ENCODE data around the gene ZSCAN5A.
"Not testable (repeated sequence)": the region's sequence is repeated elsewhere in the genome, so short reads cannot be mapped to it uniquely, and the experiment has no call there.

The ZSCAN5A gene

DNA sequence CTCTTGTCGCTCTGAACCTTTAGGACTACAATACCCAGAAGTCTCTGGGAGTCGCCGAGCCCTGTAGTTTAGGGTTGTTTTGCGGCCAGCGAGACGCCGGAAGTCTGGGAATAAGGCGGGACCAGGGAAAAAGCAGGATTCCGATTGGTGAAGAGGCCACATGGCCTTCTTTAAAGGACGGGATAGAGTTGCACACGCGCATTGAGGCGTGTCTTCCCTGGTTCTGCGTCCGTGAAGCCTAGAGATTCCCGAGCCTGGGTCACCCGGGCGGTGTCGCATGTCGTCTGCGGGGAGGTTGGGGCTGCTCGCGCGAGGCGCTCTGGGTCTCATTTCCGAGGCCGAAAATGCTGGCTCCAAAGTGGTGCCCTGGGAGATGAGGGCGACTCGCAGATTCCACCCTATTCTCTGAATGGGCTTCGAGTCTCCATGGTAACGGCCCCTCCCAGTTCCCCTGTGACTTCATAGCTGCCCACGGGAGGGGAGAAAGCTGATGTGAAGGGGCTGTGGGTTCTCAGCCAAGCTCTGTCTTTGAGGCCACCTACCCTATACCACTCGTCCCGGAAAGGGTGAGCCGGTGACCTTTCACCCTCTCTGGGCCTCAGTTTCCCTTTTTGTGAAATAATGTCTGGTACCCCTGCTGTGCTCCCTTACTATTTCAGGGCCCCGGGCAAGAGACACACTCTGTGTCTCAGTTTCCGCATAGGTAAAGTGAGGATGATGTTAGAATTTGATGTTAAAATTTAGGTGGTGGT, 614 bp upstream of the ZSCAN5A start:
- in situ Hi-C loops (cut with MboI; ENCODE audit: low sequenced_read_pairs) = no loop called here

DNA sequence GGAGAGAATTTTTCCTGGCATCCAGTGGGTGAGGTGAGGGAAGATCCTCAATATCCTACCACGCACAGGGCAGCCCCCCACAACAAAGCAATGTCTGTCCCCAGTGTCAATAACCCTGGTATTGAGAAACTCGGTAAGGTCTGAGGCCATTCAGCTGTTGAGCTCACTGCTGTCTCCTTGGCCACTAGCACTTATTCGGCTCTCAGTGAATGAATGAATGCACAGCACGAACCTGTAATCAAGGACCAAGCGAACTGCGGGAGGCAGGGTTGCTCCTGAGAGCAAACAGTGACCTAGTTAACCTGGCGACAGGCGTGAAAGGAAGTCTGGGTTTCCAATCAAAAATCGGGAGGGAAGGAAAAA, 640 bp downstream of the ZSCAN5A start:
- in situ Hi-C loops (cut with MboI; ENCODE audit: low sequenced_read_pairs) = no loop called here

DNA sequence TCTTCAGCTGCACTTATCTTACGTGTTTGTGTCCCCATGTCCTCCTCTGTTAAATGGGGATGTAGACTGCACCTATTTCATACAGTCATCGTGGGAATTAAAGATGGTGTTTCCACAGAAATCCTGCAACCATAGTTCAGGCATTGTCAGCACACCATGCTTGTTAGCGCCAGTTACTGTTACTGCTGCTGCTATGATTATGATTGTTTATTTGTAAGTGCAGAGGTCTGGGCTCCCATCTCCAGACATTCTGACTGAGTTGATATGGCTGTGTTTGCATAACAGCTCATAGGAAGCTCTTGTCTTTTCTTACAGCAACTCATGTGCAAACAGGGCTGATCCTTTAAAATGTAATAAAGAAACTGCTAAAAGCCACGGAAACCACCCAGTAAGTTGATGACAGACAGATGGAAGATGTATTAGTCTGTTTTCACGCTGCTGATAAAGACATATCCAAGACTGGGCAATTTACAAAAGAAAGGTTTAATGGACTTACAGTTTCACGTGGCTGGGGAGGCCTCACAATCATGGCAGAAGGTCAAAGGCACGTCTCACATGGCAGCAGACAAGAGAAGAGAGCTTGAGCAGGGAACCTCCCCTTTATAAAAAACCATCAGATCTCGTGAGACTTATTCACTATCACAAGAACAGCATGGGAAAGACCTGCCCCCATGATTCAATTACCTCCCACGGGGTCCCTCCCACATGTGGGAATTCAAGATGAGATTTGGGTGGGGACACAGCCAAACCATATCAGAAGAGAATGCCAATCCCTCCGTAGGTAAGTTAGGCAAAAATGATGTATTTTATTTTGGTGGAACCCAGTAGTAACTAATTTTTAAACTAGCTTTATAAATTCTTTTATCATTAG, 1.6 kb downstream of the ZSCAN5A start:
- in situ Hi-C loops (cut with MboI; ENCODE audit: low sequenced_read_pairs) = no loop called here

DNA sequence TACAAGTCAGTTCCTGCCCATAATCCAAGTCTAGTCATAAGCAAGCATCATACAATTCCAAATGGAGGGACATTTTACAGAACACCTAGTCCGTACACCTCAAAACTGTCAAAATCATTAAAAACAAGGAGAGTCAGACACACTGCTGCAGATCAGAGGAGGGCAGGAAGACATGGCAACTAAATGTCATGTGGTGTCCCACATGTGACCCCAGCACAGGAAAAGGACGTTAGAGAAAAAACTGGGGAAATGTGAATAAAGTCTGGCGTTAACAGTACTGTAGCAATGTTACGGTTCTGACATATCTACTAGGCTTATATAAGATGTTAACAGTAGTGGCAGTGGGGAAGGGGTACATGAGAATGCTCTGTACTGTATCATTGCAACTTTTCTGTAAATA, 2.3 kb downstream of the ZSCAN5A start:
- in situ Hi-C loops (cut with MboI; ENCODE audit: low sequenced_read_pairs) = no loop called here

DNA sequence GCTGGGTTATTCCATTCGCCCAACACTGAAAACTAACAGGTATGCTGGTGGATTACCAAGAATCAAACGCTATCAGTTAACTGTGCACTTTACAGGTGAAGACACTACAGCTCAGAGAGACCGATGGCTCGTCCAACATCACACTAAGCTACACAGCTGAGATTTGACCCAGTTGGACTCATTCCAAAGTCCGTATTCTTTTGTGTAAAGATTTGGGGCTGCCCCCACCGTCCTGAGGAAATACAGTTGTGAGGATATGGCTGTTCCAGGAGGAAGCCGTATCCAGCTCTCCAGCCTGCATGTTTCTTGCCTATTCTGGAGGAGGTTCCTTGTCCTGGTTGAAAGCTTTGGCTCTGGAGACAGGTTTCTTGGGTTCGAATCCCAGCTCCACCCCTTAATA, 4.2 kb downstream of the ZSCAN5A start:
- in situ Hi-C loops (cut with MboI; ENCODE audit: low sequenced_read_pairs) = no loop called here

DNA sequence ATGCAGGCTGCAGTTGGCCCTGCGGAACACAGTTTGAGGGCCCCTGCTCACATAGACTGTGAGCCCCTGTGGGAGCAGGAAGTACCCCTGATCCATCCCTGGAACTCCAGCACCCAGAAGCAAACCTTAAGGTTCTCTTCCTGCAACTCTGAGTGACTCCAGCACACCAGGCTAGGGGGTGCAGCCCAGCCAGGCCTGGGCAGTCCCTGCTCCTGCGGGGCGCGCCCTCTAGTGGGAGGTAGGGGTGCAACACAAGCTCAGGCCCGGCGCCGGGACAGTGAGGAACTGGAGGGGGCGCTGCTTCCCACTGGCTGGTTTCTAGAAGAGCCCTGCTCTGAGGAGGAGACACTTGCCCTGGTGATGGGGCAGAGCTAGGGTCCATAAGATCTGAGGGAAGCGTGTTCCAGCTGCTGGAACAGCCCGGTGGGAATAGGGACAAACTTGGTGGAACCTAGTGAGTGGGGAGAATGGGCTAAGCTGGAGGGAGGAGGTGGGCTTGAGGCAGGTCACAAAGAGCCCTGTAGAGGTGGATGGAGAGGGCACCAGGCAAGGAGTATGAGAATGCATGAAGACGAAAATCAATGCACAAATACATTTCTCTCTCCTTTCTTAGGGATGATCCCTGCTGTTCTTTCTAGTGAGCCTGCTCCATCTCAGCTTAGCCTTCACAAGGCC, 5.0 kb downstream of the ZSCAN5A start:
- in situ Hi-C loops (cut with MboI; ENCODE audit: low sequenced_read_pairs) = no loop called here

DNA sequence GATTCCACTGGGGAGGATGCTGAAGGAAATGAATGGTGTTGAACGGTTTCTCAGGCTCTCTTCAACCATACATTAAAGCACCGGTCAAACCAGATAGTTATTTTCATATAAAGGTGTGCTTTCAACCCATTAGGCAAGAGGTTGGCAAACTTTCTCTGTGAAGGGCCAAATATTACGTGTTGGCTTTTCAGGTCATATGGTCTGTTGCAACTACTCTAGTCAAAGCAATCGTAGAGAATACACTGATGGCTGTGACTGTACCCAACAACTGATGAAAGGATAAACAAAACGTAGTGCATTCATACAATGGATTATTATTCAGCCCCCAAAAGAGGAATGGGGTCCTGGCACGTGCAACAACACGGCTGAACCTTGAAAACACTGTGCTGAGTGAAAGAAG, 5.8 kb downstream of the ZSCAN5A start:
- in situ Hi-C loops (cut with MboI; ENCODE audit: low sequenced_read_pairs) = no loop called here

DNA sequence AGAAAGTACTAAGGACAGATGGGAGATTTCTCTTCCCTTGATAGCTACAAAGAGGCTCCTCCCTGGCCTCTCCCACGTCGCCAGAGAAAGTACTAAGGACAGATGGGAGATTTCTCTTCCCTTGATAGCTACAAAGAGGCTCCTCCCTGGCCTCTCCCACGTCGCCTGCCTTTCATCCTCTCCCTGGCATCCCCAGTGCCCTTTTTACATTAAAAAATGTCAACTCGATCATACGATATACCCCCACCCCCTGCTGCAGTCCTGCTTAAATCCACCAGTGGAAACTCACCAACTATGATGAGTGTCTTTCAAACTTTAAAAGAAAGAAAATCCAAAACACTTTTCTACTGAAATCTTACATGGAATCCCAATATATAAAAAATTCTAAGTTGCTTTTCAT, 7.6 kb downstream of the ZSCAN5A start:
- in situ Hi-C loops (cut with MboI; ENCODE audit: low sequenced_read_pairs) = not testable (repeated sequence)

DNA sequence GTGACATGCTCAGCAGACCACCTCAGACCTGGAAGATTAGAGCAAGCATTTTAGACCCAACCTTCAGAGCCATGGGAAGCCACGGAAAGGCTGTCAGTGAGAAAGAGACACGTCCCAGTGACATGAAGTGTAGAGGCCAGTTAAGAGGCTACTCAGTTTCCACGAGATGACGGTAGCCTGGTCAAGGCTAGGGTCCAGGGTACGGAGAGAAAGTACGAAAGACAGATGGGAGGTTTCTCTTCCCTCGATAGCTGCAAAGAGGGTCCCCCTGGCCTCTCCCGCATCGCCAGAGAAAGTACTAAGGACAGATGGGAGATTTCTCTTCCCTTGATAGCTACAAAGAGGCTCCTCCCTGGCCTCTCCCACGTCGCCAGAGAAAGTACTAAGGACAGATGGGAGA, 8.6 kb downstream of the ZSCAN5A start:
- in situ Hi-C loops (cut with MboI; ENCODE audit: low sequenced_read_pairs) = no loop called here

DNA sequence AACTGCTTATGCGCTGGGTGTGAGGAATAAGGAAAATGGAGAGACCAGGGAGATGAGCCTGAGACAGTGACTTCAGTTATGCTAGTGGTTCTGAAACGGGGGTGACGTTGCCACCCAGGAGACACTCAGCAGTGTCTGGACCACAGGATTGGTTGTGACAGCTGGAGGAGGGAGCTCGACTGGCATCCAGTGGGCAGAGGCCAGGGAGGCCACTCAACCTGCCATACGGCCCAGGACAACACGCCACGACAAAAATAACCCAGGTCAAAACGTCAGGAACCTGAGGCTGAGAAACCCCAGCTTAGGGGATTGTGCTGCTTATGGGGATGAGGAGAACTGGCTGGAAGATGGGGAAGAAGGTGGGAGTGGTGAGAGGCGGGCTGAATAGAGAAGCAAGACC, 10.4 kb downstream of the ZSCAN5A start:
- in situ Hi-C loops (cut with MboI; ENCODE audit: low sequenced_read_pairs) = no loop called here

DNA sequence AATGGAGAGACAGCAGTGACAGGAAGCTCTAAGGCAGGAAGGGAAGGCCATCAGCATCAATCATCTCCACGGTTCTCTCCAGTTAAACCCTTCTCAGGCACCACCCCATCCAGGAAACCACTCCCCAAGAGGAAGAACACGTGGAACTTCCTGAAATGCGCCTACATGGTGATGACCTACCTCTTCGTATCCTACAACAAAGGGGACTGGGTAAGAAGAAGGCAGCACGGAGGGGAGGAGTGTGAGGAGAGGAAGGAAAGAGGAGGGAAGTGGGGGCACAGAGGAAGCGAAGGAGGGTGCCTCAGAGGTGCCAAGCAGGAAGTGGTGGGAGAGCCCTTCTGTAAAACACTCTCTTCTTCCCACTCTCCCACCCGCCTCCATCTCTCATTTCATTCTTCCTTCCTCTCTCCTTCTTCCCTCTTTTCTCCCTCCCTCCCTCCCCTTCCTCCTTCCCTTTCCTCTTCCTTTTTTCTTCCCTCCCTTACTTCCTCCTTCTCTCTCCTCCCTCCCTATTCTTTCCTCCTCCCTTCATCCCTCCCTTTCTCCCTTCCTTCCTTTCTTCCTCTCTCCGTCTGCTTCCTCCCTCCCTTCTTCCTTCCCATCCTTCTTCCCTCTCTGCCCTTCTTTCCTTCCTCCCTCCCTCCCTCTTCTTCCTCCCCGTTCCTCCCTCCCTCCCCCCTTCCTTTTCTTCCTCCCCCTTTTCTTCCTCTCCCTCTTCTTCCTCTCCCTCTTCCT, 12.6 kb downstream of the ZSCAN5A start:
- in situ Hi-C loops (cut with MboI; ENCODE audit: low sequenced_read_pairs) = no loop called here

DNA sequence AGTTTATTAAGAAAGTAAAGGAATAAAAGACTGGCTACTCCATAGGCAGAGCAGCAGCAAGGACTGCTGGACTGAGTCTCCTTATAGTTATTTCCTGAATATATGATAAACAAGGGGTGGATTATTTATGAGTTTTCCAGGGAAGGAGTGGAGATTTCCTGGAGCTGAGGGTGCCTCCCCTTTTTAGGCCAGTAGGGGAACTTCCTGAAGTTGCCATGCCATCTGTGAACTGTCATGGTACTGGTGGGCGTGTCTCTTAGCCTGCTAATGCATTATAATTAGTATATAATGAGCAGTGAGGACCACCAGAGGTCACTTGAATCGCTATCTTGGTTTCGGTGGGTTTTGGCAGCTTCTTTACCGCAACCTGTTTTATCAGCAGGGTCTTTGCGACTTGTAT, 13.5 kb downstream of the ZSCAN5A start:
- in situ Hi-C loops (cut with MboI; ENCODE audit: low sequenced_read_pairs) = no loop called here

DNA sequence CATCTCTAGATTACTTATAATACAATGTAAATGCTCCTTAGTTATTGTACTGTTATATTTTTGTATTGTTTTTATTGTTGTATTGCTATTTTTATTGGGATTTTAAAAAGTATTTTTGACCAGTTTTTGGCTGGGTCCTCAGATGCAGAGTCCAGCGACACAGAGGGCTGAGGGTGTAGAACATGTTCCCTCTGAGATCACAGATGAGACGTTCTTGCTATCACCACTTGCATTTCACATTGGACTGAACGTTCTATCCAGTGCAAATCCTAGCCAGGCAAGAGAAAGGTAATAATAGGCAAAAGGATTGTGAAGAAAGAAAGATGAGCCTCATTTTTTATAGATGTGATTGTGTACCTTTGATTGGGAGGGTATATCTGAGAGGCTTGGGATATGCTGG, 15.0 kb downstream of the ZSCAN5A start:
- in situ Hi-C loops (cut with MboI; ENCODE audit: low sequenced_read_pairs) = no loop called here

DNA sequence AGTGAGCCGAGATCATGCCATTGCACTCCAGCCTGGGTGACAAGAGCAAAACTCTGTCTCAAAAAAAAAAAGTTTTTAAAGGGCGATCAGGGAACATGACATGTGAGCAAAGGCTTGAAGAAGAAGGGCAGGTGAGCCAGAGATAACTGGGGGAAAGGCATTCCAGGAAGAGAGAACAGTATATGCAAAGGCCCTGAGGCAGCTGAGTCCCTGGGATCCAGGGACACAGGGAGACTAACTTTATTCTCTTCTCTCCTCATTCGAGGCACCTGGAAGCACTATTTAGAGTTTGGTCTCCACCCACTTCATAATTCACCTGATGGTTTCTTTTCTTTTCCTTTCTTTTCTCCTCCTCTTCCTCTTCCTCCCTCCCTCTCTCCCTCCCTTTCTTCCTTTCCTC, 17.6 kb downstream of the ZSCAN5A start:
- in situ Hi-C loops (cut with MboI; ENCODE audit: low sequenced_read_pairs) = no loop called here

DNA sequence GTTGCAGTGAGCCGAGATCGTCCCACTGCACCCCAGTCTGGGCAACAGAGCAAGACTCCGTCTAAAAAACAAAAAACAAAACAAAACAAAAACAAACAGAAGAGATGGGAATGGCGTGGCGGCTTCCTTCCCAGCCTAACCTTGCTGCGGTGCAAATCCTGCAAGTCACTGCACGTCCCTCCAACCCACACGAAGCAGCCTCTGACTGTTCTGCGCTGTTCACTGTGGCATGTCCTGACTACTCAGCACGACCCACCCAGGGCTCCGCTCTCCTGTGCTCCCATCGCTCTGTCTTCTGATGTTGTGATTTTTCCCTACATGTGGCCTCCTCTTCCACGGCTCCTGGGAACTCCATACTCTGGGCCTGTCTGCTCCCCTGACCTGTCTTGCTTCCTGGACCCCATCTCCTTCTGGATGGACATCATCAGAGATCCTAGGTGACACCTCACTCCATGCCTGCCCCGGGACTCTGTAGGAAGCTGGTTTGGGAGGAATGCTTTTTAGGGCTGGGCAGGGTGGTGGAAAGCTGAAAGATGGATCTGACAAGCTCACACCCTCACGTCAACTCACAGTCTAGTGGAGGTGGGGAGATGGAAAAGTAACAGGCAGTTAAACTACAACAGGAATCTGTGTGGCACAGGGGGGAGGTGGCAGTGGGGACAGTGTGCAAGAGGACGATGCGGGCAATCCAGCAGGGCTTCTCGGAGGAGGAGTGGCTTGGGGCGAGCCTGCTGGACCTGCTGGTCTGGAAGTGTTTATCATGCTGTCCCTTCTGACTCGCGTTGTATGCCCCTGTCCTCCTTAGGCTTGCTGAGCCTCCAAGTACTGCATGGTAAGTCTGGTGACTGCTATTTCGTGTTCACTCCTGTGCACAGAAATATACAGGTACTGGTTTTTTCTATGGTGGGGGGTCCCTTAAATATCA, 18.8 kb downstream of the ZSCAN5A start:
- in situ Hi-C loops (cut with MboI; ENCODE audit: low sequenced_read_pairs) = no loop called here

DNA sequence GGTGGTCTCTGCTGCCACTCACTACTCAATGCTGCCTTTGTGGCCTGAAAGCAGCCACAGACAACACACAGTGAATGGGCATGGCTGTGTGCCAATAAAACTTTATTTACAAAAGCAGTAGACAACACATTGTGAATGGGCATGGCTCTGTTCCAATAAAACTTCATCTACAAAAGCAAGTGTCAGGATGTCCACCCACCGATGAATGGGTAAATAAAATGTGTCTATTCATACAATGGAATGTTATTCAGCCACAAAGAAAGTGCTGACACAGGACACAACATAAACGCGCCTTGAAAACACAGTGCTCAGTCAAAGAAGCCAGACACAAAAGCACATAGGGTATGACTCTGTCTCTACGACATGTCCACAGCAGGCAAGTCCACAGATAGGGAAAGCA, 20.1 kb downstream of the ZSCAN5A start:
- in situ Hi-C loops (cut with MboI; ENCODE audit: low sequenced_read_pairs) = no loop called here

DNA sequence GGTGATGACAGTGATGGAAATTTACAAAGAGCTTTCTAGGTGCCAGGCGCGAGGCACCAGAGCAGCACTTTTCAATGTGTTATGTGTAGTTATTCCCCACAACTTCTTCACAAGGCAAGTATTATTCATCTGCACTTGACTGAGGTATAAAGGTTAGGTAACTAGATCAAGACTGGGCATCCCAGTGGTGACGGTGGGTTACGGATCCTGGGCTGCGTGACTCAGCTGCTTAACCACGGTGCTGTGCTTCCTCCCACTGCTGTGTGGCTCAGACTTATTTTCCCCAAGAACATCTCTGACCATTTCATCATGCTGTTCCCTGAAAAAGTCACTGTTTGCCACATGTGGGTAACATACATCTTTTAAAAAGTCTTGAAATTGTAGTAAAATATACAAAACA, 22.8 kb downstream of the ZSCAN5A start:
- in situ Hi-C loops (cut with MboI; ENCODE audit: low sequenced_read_pairs) = no loop called here

DNA sequence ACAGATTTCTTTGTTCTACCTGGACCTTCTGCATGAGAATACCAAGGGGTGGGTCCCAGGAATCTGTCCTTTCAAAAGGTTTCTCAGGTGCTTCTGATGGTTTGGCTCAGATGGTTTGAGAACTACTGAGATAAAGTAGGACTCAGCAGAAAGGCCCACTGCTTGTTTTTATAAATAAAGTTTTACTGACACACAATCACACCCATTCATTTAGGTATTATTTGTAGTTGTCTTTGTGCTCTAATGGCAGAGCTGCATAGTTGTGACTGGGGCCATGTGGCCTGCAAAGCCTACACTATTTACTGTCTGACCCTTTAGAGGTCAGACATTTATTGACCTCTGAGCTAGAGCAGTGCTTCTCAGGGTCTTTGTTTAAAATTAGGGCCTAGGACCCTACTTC, 24.5 kb downstream of the ZSCAN5A start:
- in situ Hi-C loops (cut with MboI; ENCODE audit: low sequenced_read_pairs) = no loop called here

DNA sequence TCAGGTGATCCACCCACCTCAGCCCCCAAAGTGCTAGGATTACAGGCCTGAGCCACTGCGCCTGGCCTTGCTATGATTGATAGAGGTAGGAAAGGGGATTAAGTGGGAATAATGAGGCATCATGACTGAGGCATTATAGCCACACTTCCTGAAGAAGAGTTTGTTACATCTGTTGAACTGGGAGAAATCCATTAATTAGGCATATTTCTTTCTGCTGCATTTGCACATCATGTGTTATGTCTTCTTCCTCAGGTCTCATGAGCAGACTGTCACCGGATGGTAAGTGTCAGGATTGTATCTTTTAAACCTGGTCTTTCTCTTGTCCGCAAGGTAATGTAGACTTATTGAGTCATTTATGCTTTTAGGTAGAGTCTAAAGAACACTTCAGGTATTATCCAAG, 29.9 kb downstream of the ZSCAN5A start:
- in situ Hi-C loops (cut with MboI; ENCODE audit: low sequenced_read_pairs) = no loop called here

DNA sequence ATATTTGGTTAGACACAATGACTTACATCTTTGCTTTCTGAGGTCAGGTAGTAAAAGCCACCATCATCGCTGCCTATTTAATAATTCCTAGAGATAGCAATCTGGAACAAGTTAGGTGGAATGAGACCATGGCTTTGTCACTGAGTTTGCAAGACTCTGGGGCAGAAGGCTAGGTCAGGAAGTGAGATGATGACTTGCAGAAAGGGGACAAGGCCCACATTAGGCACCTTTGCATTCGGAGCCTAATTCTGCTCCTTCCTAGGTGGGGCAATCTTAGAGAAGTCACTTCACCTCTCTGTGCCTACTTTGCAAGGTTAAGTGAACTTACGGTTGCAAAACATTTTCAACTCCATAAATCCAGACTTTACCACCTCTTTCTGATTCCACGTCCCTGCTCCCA, 31.8 kb downstream of the ZSCAN5A start:
- in situ Hi-C loops (cut with MboI; ENCODE audit: low sequenced_read_pairs) = no loop called here
